GM18526 (cell line): Measurements from ENCODE around the gene ARHGAP44.

Experiments used
- POLR2A ChIP-seq: IDR thresholded peaks from 3 replicates; pipeline ENCODE4 v1.6.1; 2011; ENCODE audit not compliant: insufficient read length; ENCODE audit errors: extremely low read depth

Gene ARHGAP44

GRCh38 chr17:12794919-12795532, 5.7 kb downstream of the ARHGAP44 start:
- TF ChIP-seq POLR2A = no peak

GRCh38 chr17:12800855-12801365, 11.6 kb downstream of the ARHGAP44 start:
- no peak for TF ChIP-seq POLR2A

- no peak for TF ChIP-seq POLR2A
Observed at GRCh38 chr17:12806630-12807029, 17.3 kb downstream of the ARHGAP44 start.

DNA sequence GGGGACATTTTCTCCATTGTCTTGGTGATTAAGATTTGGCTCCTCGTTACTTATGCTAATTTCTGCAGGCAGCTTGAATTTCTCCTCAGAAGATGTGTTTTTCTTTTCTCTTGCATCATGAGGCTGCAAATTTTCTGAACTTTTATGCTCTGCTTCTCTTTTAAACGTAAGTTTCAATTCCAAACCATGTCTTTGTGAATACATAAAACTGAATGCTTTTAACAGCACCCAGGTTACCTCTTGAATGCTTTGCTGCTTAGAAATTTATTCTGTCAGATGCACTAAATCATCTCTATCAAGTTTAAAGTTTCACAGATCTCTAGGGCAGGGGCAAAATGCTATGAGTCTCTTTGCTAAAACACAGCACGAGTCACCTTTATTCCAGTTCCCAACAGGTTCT, 19.4 kb downstream of the ARHGAP44 start:
- TF ChIP-seq POLR2A = no peak

- no peak for TF ChIP-seq POLR2A
Observed at GRCh38 chr17:12812877-12813276, 23.6 kb downstream of the ARHGAP44 start.

GRCh38 chr17:12813664-12814063, 24.4 kb downstream of the ARHGAP44 start:
- no peak for TF ChIP-seq POLR2A

- no peak for TF ChIP-seq POLR2A
Observed at GRCh38 chr17:12814718-12815117, 25.4 kb downstream of the ARHGAP44 start.

DNA sequence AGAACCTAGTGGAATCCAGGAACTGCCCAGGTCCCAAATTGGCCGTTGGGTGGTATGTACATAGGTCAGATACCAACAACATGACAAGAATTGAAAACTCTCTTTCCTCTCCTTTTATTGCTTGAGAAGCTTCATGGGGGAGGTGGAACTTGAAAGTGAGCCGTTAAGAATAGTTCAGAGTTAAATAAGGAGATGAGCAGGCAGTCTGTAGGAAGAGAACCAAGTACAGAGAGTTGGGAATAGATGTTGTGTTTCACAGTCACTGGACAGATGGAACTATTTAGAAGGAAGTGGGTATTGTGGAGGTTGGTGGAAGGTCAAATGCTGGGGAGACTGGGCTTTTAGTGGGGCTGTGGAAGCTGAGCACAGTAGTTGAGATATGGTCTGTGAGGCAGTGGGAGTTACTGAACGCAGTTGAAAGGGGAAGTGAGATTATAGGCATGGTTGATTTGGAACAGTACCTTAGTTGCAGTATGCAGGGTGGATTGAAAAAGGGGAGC, 26.4 kb downstream of the ARHGAP44 start:
- TF ChIP-seq POLR2A = no peak

DNA sequence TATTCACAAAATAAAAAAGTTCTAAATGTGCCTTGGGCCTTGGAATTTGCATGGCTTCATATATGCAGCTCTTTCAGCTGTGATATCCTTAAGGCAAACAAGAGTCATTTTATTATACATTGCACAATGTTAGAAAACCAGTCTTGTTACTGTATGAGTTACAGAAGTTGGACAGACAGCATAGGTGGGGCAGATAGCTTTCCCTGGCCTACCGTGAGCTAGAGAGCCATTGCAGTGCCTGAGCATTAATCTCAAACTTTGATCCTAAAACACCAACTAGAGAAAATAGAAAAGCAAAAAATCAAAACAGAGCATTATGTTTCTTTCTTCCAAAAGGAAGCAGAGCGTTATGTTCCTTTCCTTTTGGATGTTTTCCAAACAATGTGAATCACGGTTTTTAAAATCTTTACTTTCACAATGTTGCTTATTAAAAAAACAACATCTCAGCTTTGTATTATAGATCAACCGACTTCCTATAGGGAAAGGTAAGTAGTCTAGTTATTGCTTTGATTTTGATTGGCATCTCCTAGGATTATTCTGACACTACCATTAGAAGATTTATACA, 32.2 kb downstream of the ARHGAP44 start:
- TF ChIP-seq POLR2A = no peak

DNA sequence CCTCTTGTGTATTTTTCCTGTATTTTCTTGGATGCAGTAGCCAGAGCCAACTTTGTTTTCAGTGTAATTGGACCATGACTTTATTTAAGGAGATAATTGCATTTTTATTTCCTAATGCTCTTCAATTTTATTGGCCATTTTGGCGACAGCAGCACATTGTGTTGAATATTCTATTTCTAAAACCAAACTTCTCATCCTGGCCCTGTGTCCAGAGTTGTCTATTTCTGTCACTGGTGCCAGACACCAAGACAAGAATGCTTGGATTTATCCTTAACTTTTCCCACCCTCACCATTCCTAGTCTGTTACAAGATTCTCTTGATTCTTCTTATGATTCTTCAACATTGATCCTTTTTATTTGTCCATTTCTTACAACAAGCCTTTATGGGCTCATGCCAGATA, 37.1 kb downstream of the ARHGAP44 start:
- no peak for TF ChIP-seq POLR2A

GRCh38 chr17:12830777-12831247, 41.5 kb downstream of the ARHGAP44 start:
- no peak for TF ChIP-seq POLR2A

- TF ChIP-seq POLR2A = no peak
Observed at GRCh38 chr17:12831839-12832238, 42.5 kb downstream of the ARHGAP44 start.

- TF ChIP-seq POLR2A = no peak
Observed at GRCh38 chr17:12839042-12839441, 49.7 kb downstream of the ARHGAP44 start.

- no peak for TF ChIP-seq POLR2A
Observed at GRCh38 chr17:12842936-12843335, 53.6 kb downstream of the ARHGAP44 start.

GRCh38 chr17:12850996-12851395, 61.7 kb downstream of the ARHGAP44 start:
- no peak for TF ChIP-seq POLR2A

GRCh38 chr17:12851901-12852435, 62.7 kb downstream of the ARHGAP44 start:
- no peak for TF ChIP-seq POLR2A
